Stimulated activated CD4-positive, alpha-beta T cell treated with anti-CD3 and anti-CD28 coated beads, Interleukin-15, amount 100 ng/mL, for 1 hour (primary cell): Measurements from ENCODE around the gene GPR37L1.

Source experiments
- DNase-seq, 2 donors: peaks; one replicate each; pipeline ENCODE4 v3.0.0-alpha.2; 2020; ENCODE audit warnings: low read depth in 1 of 2, low spot score in 1 of 2

The GPR37L1 gene

GRCh38 chr1:202122639-202123335 lies at the start of gene GPR37L1:
Gene GPR37L1, plus strand, starts transcription at chr1:202122917. Its CDS starts 47 bp downstream, at chr1:202122964.
- no peak for DNase-seq

- no peak for DNase-seq
Observed at GRCh38 chr1:202073206-202073605, 49.5 kb upstream of the GPR37L1 start.

- no peak for DNase-seq
Observed at GRCh38 chr1:202074985-202075384, 47.7 kb upstream of the GPR37L1 start.

GRCh38 chr1:202075389-202075788 lies 47.3 kb upstream of the GPR37L1 start:
- DNase-seq: no peak

GRCh38 chr1:202076050-202076511 lies 46.6 kb upstream of the GPR37L1 start:
- DNase-seq: no peak

- DNase-seq: no peak
Observed at GRCh38 chr1:202078241-202078640, 44.5 kb upstream of the GPR37L1 start.

GRCh38 chr1:202081992-202082391 lies 40.7 kb upstream of the GPR37L1 start:
- DNase-seq: no peak

- DNase-seq: no peak
Observed at GRCh38 chr1:202084791-202085681, 37.7 kb upstream of the GPR37L1 start.

GRCh38 chr1:202085682-202086373 lies 36.9 kb upstream of the GPR37L1 start:
- no peak for DNase-seq

GRCh38 chr1:202086579-202087350 lies 36.0 kb upstream of the GPR37L1 start:
- no peak for DNase-seq

GRCh38 chr1:202088206-202088605 lies 34.5 kb upstream of the GPR37L1 start:
- no peak for DNase-seq

- DNase-seq: no peak
Observed at GRCh38 chr1:202090994-202091393, 31.7 kb upstream of the GPR37L1 start.

- no peak for DNase-seq
Observed at GRCh38 chr1:202093858-202094257, 28.9 kb upstream of the GPR37L1 start.

GRCh38 chr1:202101184-202101583 lies 21.5 kb upstream of the GPR37L1 start:
- no peak for DNase-seq

GRCh38 chr1:202104073-202104472 lies 18.6 kb upstream of the GPR37L1 start:
- DNase-seq: no peak

GRCh38 chr1:202105571-202106339 lies 17.0 kb upstream of the GPR37L1 start:
- no peak for DNase-seq

GRCh38 chr1:202106340-202107254 lies 16.1 kb upstream of the GPR37L1 start:
- DNase-seq: no peak

- no peak for DNase-seq
Observed at GRCh38 chr1:202107321-202107761, 15.4 kb upstream of the GPR37L1 start.
